Measurements from ENCODE around the gene FGF22.

FGF22 gene

GRCh38 chr19:644363-644762 is 4.7 kb downstream of the FGF22 start:
- no peak for DNase-seq (ENCODE audit: low read depth)

DNA sequence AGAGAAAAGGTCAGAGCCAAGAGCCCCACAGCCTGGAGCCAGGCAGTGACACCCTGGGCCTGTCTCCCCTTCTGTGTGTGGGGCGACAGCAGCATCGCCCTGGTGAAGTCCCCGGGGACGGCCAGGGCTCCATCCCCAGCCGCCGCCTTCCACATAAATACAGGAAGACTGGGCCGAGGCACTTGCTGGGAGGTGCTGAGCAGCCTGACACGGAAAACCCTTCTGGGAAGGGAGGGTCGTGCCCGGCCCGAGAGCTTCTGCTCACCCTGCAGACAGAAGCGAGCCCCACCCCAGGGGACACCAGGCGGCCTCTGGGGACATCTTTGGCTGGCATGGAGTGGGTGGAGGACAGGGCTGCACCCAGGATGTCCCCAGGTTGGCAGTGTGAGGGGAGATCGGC is 5.1 kb downstream of the FGF22 start:
- no peak for DNase-seq (ENCODE audit: low read depth)

DNA sequence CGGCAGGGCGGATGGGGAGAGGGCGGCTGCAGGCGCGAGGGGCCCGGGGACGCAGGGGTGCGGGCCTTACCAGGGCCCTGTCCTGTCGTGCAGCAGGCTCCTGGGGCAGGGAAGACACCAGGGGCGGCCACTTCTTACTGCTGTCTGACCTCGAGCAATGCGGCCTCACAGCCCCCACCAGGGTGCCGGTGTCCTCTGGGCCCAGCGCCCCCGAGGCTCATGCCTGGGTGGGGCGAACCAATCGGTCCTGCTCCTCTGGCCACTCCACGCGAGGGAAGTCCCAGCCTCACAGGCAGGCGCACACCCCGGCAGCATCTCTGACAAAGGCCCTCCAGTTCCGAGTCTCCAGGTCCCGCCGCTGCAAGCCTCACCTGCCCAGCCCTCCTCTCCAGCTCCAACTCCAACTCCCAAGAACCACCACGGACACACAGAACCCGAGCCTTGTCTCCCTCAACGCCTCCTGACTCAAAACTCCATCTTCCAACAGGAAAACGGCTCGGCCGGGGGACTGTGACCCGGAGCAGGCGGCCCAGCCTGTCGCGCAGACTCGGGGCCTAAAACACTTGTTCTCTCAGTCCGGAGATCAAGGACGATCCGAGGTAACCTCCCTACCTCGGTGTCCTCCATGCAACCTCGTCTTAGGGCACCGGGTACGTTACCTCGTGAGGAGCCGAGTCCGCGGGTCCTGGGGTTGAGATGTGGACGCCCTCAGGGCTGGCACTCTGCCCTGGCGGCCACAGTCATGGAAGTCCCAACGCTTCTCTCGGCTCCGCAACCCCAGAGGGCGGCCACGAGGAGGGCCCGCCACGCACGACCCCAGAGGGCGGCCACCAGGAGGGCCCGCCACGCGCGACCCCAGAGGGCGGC is 6.5 kb downstream of the FGF22 start:
- no peak for DNase-seq (ENCODE audit: low read depth)

DNA sequence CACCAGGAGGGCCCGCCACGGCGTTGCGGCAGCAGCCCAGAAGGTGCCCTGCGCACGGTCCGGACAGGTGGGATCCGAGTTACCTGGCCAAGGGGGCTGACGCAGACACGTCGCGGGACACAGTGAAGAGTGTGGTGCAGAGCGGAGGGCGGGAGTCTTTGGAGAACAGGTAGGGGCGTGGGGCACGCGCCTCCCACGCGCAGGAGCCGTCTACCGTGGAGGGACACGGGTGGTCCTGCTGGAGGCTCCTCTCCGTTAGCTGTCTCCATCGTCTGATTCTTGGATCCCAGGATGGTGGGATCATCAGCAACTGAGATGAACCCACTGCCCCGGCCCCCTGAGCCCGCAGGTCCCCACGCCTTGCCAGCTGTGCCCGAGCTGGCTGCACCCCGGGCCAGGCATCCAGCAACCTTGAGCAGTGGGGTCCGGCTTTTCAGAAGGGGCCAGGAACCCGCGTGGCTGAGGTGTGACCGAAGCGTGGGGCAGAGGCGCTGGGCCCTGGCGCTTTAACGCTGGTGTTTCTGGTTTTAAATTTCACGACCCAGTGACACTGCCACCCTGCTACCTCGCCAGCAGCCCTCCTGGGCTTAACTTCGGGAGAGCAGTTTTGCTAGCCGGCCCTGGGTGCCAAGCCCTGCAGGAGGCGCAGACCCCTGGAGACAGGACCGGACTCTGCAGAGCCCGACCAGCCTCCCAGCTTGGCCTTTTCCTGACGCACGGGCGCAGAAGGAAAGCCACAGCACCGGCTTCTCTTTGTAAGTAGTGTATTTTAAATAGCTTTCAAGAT is 7.3 kb downstream of the FGF22 start:
- DNase-seq (ENCODE audit: low read depth), result no peak

DNA sequence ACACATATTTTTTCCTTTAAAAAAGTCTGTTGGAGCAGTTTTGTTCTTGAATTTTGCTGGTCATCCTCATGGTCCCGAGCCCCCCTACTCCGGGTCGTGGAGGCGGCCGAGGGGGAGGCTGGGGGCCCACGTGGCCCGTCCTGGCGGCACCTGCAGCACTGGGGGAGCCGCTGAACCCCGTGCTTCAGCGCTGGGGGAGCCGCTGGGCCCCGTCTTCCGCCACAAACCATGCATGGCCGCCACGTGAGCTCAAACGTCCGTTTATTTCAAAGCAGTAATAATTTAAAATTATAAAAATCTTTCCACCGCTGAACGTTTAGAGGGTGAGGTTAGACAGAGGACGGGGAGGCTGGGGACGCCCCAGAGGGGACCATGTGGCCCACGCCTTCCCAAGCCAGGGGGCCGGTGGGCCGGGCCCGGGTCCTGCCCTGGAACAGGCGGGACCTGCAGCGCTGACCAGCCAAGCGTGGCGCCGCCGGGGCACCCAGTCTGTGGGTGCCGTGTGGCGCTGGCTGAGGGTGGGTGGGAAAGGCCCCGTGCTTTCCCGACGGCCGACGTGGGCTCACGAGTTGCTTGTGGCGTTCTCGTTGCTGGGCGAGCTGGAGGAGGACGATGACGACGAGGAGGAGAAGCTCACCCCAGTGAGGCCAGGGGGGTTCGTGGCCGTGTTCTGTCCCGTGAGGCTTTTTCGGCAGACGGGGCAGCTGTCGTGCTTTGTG is 8.0 kb downstream of the FGF22 start:
- DNase-seq (ENCODE audit: low read depth), result no peak

DNA sequence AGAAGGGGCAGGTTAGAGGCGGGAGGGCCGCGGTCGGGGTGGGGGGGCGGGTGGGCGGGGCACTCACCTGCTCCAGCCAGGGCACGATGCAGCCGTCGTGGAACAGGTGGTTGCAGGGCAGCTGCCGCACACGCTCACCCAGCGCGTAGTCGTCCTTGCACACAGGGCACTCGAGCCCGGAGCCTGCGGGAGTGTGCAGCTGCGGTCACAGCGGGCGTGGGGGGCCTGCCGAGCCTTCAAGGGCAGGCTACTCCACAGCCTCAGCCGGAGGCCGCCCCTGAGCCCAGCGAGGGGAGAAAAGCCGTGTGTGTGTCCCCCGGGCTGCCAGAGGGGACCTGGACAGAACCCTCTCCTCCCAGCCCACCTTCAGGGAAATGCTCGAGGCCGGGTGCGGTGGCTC is 8.6 kb downstream of the FGF22 start:
- DNase-seq (ENCODE audit: low read depth), result no peak

DNA sequence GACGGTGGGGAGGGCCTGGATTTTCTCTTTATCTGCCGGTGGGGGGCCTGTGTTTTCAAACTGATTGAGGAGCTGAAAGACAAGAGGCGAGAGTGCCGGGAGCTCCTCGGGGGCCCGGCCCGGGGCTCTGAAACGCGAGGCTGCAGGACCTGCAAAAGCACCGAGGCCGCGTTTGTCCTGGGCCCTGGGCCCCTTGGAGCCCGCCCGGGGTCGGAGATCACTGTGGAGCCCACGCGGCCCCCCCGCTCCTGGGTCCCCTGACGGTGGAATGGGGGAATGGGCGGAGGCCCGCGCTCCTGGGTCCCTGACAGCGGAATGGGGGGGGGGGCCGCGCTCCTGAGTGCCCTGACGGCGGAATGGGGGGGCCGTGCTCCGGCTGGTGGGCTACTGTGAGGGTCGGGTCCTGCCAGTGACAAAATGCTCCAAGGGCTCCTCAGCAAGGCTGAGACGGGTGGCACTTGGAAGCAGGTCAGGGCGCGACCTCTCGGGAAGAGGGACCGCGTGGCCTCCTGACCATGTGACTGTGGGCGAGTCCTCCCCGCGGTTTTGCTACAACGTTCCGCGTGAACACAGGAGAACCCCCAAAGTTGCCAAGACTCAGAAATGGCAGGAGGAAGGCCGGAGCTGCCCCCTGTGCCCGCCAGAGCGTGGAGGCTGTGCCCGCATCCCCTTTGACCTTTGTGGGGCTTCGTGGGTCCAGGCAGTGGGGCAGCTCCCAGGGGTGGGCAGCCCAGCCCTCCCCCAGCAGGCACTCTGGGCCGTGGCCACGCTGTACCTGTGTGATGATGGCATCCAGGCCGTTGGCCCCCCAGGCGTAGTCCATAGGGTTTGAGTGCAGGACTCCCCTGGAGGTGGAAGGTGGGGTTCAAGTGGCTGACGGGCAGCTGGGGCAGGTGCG is 9.5 kb downstream of the FGF22 start:
- no peak for DNase-seq (ENCODE audit: low read depth)

- DNase-seq (ENCODE audit: low read depth), result no peak
Measured at GRCh38 chr19:650121-650520, 10.4 kb downstream of the FGF22 start.

- no peak for DNase-seq (ENCODE audit: low read depth)
Measured at GRCh38 chr19:651114-651818, 11.6 kb downstream of the FGF22 start.

DNA sequence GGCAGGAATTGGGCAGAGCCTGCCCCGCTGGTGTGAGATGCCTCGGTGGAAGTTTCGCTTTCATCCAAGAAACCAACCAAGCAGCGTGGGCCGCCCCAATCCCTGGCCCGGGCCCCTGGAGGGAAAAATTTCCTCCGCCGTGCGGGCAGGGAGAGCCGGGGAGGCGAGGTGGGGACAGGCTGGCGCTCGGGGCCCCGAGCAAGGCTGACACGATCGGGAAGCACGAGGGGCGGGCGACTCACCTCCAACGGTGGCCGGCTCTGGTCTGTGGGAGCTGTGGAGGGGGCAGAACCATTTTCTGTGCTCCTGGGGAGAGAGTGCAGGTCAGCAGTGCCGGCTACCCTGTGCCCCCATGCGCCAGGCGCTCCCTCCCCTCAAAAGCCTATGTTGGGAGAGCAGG is 12.3 kb downstream of the FGF22 start:
- DNase-seq (ENCODE audit: low read depth), result no peak

GRCh38 chr19:652467-653389 is 13.0 kb downstream of the FGF22 start:
- DNase-seq (ENCODE audit: low read depth), result no peak

GRCh38 chr19:653425-653824 is 13.7 kb downstream of the FGF22 start:
- no peak for DNase-seq (ENCODE audit: low read depth)

DNA sequence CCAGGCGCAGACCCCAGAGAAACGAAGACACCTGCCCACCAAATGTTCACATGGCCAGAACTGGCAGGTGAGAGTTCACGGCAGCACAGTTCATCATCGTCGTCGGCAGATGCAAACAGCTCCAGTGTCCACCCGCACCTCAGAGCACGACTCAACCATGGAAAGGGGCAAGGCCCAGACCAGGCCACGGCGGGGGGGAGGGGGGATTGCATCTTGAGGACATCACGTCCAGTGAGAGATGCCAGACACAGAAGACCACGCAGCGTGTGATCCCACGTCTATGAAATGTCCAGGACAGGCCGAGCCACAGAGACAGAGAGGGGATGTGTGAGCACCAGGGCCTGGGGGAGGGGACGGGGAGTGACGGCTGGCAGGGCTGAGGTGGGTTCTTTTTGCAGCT is 16.0 kb downstream of the FGF22 start:
- DNase-seq (ENCODE audit: low read depth), result no peak

- no peak for DNase-seq (ENCODE audit: low read depth)
Measured at GRCh38 chr19:656751-657559, 17.3 kb downstream of the FGF22 start.

- DNase-seq (ENCODE audit: low read depth), result no peak
Measured at GRCh38 chr19:657611-658010, 17.9 kb downstream of the FGF22 start.

- no peak for DNase-seq (ENCODE audit: low read depth)
Measured at GRCh38 chr19:658059-658839, 18.6 kb downstream of the FGF22 start.

DNA sequence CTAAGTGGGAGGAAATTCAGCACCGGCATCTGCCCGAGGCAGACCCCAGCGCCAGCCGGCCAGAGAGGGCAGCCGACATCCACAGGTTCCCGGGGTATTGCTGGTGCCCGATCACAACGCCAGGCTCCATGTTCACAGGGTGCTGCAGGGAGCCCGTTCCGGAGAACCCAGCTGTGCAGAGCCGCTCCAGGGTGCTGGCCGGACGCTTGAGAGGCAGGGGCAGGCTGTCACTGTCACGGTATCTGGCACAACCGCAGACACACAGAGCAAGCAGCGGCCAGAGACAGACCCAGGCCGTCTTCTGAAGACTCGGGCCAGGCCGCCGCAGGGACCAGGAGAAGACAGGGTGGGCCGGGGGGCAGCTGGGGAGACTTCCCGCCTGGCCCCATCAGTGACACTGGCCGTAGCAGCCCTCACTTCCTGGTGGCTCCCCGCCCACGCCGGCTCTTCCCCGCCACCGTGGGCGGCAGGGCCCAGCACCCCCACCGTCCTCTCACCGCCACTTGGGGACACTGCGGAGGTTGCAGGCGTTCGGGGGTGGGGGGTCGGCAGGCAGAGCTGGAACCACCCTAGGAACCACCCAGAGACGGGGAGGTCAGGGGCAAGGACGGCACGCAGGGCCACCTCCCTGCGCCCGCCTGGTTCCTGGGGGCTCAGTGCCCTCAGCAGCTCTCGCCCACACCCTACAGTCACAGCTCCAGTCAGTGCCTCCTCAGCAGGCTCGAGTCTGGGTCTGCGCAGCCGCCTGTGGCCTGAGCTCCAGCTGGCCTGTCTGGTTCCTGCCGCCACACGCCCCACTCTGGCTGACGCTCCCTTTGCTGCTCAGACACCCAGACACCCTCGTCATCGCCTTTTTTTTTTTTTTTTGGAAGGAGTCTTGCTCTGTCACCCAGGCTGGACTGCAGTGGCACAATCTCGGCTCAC is 19.5 kb downstream of the FGF22 start:
- DNase-seq (ENCODE audit: low read depth), result peak; percentile 70

All from T-helper 22 cell (primary cell).